Thyroid gland (tissue), 4 donors: ENCODE data around the gene SLC9C2. TPM values are rescaled to one million over a fixed set of nuclear protein-coding genes. Genes with fewer than 3 reads are reported as not detected.
"Not testable (repeated sequence)": the region's sequence is repeated elsewhere in the genome, so short reads cannot be mapped to it uniquely, and the experiment has no call there.

Source experiments
- DNase-seq, 2 donors: peaks; one replicate each; pipeline ENCODE4 v3.0.0-alpha.2; 2019
- H3K27ac ChIP-seq, 3 donors: fragments of 200-600 bp; sonication (generic); 1 replicate in 2 of 3; 2 replicates in 1 of 3; pipeline ENCODE4 v1.5.1; 2016 to 2019; ENCODE audit warnings: mild to moderate bottlenecking in 1 of 3, moderate library complexity in 1 of 3
- H3K27me3 ChIP-seq: fragments of 200-600 bp; sonication (generic); one replicate; pipeline ENCODE4 v1.5.1; 2019
- H3K36me3 ChIP-seq, 2 donors: fragments of 200-600 bp; sonication (generic); one replicate each; pipeline ENCODE4 v1.5.1; 2016 to 2019
- H3K4me1 ChIP-seq, 2 donors: fragments of 200-600 bp; sonication (generic); one replicate each; pipeline ENCODE4 v1.5.1; 2017 to 2019
- H3K4me3 ChIP-seq, 3 donors: fragments of 200-600 bp; sonication (generic); replicated peaks in 1 of 3; 1 replicate in 2 of 3; 2 replicates in 1 of 3; pipeline ENCODE4 v1.5.1; 2016; ENCODE audit warnings: mild to moderate bottlenecking in 1 of 3
- H3K9me3 ChIP-seq: fragments of 200-600 bp; sonication (generic); one replicate; pipeline ENCODE4 v1.5.1; 2017
- CTCF ChIP-seq, 6 experiments: fragments of 200-600 bp in 3 of 6; fragments of 450-650 bp in 3 of 6; sonication (generic) in 3 of 6; IDR thresholded peaks; one replicate each; pipeline ENCODE4 v1.5.1; 2016 to 2019; ENCODE audit warnings: antibody characterized with exemption in 6 of 6, mild to moderate bottlenecking in 2 of 6, inconsistent platforms in 1 of 6, moderate library complexity in 1 of 6
- POLR2A ChIP-seq, 2 donors: fragments of 450-650 bp; IDR thresholded peaks; one replicate each; pipeline ENCODE4 v1.6.1; 2017; ENCODE audit warnings: antibody characterized with exemption in 2 of 2, mild to moderate bottlenecking in 2 of 2, moderate library complexity in 1 of 2
- WGBS, 2 donors: methylation state at CpG; one replicate each; pipeline ENCODE4 v1.1.5; 2017; 5-methylcytosine and 5-hydroxymethylcytosine counted together
- intact Hi-C: fragments of 100-400 bp; cut with DNase I; formaldehyde crosslinking; loops from one replicate; pipeline ENCODE4 v1.15.1; 2023
- total RNA-seq, 4 donors: library from RNA; depleted of rRNA; stranded (reverse); fragments of >200 nt; gene quantifications; one replicate each; pipeline ENCODE4 v1.2.3, GENCODE V29; 2016

The SLC9C2 gene
- total RNA-seq, 4 donors from 2014 or later: not detected

- H3K36me3 ChIP-seq: no peaks in the 10 kb centered on the region
- H3K4me3 ChIP-seq: no peak overlapping the region
- H3K9me3 ChIP-seq: no peaks in the 10 kb centered on the region
- TF ChIP-seq POLR2A (IDR thresholded peaks at IDR 0.05) (no peak), CTCF (IDR thresholded peaks at IDR 0.05) (no peak)
- no peaks in the 10 kb centered on the region for H3K27me3 ChIP-seq
- 95 to 96% methylated on average over 3 of the region's 3 CpGs for WGBS, 2 donors
- no peak for DNase-seq
- H3K27ac ChIP-seq: no peak overlapping the region
- peaks cover 0 to 8% of the 10 kb centered on the region in 2 donors for H3K4me1 ChIP-seq
- intact Hi-C loops: no loop called here
Observed at GRCh38 chr1:173523329-173523728, 79.5 kb downstream of the SLC9C2 start.

GRCh38 chr1:173520799-173521198 lies 82.1 kb downstream of the SLC9C2 start:
- Histone ChIP-seq H3K4me3 (no peak overlapping the region), H3K27me3 (no peaks in the 10 kb centered on the region), H3K36me3 (no peaks in the 10 kb centered on the region), H3K4me1 (peaks cover 0 to 8% of the 10 kb centered on the region in 2 donors), H3K27ac (no peak overlapping the region), H3K9me3 (no peaks in the 10 kb centered on the region)
- WGBS, 2 donors: 88 to 93% methylated on average over 2 of the region's 2 CpGs
- TF ChIP-seq POLR2A (IDR thresholded peaks at IDR 0.05): no peak
- TF ChIP-seq CTCF (IDR thresholded peaks at IDR 0.05): no peak
- intact Hi-C loops: no loop called here
- no peak for DNase-seq

GRCh38 chr1:173514503-173514902 lies 88.4 kb downstream of the SLC9C2 start:
- intact Hi-C loops, DNase-seq, H3K27me3 ChIP-seq, H3K36me3 ChIP-seq, H3K27ac ChIP-seq, H3K4me1 ChIP-seq, H3K4me3 ChIP-seq, H3K9me3 ChIP-seq: not testable (repeated sequence)
- WGBS, 2 donors: 90 to 97% methylated on average over 1 of the region's 1 CpG

GRCh38 chr1:173509797-173510196 lies 93.1 kb downstream of the SLC9C2 start:
- WGBS, 2 donors: 85 to 94% methylated on average over 1 of the region's 1 CpG
- no peak for TF ChIP-seq POLR2A (IDR thresholded peaks at IDR 0.05)
- TF ChIP-seq CTCF (IDR thresholded peaks at IDR 0.05): no peak
- Histone ChIP-seq H3K27ac (peak overlapping the region in 1 of 3 donors; percentile 79), H3K36me3 (no peaks in the 10 kb centered on the region), H3K9me3 (no peaks in the 10 kb centered on the region), H3K27me3 (no peaks in the 10 kb centered on the region), H3K4me3 (no peak overlapping the region), H3K4me1 (peaks cover 19 to 20% of the 10 kb centered on the region in 2 donors)
- intact Hi-C loops: no loop called here
- DNase-seq: no peak

- peak overlapping the region; percentile 79 to 96 (median 83) for H3K27ac ChIP-seq
Observed at GRCh38 chr1:173508541-173508940, 94.3 kb downstream of the SLC9C2 start.

More at GRCh38 chr1:173508541-173508940, 94.3 kb downstream of the SLC9C2 start:
- Histone ChIP-seq H3K36me3 (no peaks in the 10 kb centered on the region), H3K9me3 (no peaks in the 10 kb centered on the region), H3K4me3 (no peak overlapping the region), H3K27me3 (no peaks in the 10 kb centered on the region), H3K4me1 (peaks cover 19 to 20% of the 10 kb centered on the region in 2 donors)
- no peak for DNase-seq
- intact Hi-C loops: no loop called here
- no peak for TF ChIP-seq CTCF (IDR thresholded peaks at IDR 0.05)
- no peak for TF ChIP-seq POLR2A (IDR thresholded peaks at IDR 0.05)
- WGBS, 2 donors: 90 to 93% methylated on average over 2 of the region's 2 CpGs
